GM12872 (cell line): ENCODE measurements around the gene ABI2.

ENCODE experiments used
- TF ChIP-seq, protein P1 (sequence below): IDR thresholded peaks from 3 replicates; pipeline ENCODE4 v1.5.1; 2011; ENCODE audit warnings: low read depth, mild to moderate bottlenecking, low read length, moderate library complexity; ENCODE audit not compliant: insufficient read depth

Gene ABI2

DNA sequence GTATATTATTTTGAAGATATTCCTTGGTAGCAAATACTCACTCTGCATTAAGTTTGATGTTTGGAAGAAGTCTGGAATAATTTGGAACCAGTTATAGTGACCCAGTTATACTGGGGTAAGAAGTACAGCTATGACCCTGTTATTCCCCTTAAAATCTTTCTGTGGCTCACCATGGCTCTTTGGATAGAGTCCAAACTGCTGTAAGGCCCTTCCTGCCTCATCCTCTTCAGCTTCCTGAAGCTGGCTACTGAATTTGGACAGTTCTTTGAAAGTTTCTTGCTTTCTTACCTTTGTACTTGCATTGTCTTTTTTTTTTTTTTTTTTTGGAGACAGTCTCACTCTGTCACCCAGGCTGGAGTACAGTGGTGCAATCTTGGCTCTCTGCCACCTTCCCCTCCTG is 85.6 kb downstream of the ABI2 start:
- TF ChIP-seq, protein P1, sequence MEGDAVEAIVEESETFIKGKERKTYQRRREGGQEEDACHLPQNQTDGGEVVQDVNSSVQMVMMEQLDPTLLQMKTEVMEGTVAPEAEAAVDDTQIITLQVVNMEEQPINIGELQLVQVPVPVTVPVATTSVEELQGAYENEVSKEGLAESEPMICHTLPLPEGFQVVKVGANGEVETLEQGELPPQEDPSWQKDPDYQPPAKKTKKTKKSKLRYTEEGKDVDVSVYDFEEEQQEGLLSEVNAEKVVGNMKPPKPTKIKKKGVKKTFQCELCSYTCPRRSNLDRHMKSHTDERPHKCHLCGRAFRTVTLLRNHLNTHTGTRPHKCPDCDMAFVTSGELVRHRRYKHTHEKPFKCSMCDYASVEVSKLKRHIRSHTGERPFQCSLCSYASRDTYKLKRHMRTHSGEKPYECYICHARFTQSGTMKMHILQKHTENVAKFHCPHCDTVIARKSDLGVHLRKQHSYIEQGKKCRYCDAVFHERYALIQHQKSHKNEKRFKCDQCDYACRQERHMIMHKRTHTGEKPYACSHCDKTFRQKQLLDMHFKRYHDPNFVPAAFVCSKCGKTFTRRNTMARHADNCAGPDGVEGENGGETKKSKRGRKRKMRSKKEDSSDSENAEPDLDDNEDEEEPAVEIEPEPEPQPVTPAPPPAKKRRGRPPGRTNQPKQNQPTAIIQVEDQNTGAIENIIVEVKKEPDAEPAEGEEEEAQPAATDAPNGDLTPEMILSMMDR: no peak

DNA sequence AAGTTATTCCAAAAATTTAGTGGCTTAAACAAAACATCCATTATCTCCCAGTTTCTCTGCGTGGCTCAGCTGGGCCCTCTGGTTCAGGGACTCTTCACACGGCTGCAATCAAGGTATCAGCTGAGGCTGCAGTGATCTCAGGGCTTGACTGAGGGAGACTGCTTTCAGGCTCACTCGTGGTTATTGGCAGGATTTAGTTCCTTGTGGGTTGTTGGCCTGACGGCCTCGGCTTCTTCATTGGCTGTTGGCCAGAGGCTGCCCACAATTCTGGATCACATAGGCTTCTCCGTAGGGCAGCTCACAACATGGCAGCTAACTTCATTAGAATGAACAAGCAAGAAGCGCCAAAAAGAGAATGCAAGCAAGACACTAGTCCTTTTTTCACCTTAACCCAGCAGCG is 90.1 kb downstream of the ABI2 start:
- TF ChIP-seq, protein P1: no peak

DNA sequence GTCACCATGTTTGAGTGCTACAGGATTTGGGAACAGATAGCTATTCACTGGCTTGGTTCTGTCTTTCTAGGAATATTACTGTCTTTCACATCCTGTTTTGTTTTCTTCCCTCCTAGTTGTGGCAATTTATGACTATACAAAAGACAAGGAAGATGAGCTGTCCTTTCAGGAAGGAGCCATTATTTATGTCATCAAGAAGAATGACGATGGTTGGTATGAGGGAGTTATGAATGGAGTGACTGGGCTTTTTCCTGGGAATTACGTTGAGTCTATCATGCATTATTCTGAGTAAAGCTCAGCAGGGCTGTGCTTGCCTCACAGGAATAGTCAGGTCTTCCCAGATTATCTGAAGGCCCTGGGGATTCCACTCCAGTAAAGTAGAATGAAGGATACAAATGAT is 98.9 kb downstream of the ABI2 start:
- TF ChIP-seq, protein P1: no peak

DNA sequence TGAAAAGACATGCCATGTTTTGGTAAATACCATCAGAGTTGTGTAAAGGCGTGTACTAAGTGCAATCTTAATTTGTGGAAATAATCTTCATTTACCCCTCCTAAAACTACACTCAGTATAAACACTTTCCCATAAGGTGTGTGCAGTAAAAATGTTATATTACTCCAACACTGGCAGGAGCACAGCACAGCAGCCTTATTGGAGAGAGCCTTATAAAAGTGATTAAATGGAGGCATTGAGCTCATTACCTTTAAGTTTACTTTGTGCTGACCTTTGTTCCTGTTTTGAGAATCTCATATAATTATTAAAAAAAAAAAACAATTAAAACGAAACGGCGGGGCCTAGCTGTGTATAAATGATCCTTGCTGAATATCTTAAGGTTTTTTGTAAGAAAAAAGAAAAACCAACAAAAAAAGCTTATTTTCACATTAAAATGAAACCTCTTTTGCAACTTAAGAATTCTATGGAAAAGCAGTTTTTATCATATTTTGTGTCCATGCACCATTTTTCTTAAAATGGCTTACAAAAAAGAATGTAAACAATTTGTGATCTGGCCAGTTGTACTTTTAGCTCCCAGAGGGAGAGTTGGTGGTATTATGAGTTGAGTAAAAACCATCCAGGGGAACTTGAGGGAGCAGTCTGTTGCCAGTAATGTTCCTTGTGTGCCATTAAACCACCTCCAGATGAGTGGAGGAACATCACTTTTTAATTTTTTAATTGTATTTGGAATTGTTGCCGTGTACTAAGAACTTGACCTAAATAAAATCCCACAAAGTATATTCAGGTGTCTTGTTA is 103.4 kb downstream of the ABI2 start:
- TF ChIP-seq, protein P1: no peak

DNA sequence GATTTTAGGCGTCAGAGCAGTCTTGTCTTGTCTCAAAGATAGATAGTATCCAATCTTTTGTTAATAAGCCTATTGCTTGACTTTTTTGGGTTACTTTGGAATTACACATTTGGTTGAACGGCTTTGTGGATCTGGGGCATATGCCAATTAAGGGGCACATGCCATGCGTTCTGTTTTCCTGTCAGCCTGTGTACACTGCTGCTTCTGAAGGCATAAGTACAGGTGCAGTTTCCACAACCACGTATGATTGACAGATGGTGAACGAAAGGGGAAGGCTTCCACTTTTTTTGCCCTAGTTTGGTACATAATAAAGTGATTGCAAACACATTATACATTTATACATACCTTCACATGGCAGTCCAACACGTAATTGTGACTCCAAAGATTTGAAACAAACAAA is 104.6 kb downstream of the ABI2 start:
- TF ChIP-seq, protein P1: no peak

DNA sequence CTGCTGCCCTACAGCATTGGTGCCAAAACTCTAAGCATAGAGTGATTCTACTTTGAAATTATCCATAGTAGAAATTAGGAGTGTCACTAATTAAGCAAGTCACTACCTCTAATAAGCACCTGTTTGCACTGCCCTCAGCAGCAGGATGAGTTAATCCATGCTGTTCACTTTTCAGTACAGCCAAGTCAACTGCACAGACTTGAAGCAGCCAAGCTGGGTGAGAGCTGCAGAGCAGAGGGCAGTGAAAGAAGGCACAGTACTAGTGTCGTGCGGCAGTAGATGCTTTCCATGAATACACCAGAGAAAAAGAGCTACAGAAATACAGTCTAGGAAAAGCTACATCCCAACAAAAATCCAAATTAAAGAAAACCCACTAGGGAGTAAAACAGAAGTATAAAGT is 108.3 kb downstream of the ABI2 start:
- TF ChIP-seq, protein P1: no peak

DNA sequence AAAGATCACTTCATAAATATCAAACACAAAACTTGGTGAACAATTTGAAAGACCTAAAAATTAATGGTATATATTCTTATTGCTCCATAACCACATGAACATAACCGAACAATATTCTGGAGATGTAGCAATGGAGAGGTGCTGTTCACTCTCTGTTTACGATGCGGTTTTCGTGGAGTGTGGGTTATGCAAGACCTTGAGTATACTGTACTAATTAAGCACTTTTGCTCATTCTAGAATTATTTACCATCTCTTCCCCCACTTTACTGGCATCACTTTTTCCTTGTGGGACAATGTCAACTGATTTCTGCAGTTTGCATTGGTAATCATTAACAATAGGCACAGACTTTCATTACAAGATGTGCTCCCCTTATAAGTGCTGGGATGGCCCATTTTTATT is 109.3 kb downstream of the ABI2 start:
- TF ChIP-seq, protein P1: no peak
